ENCODE measurements around the gene TTC8.
"Not testable (repeated sequence)": the region's sequence is repeated elsewhere in the genome, so short reads cannot be mapped to it uniquely, and the experiment has no call there.

The TTC8 gene

DNA sequence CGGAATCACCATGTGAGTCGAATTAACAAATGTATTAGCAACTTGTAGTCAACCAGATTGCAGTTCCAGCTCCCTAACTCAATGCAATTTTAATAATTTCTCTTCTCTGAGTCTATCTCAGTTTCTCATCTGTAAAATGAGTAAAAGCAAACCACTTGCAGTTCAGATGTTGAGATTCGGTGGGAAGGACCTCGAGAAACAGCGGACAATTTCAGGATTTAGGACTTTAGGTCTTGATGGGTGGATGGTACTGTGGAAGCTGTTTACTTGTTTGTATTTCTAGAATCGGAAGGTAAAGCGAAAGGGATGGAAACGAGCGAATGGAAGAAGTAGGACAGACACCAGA is 510 bp upstream of the TTC8 start:
- DNase-seq (ENCODE audit: low read depth in 3 of 3) = no peak

DNA sequence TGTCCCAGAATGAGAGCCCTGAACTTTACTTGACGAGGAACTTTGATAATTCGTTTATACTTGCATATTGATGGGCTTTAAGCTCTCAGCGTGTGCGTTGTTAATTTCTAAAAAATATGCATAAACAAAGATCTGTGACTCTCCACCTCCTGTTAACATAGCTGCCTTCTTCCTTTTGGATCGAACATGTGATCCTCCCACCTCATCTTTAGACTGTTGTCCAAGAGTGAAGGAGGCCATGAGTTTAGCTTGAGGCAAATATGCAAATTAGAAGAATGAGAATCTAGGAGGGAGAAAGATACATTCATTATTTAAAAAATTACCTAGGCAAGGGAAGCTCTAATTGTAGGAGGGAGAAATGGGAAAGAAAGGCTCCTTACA is 617 bp downstream of the TTC8 start:
- DNase-seq (ENCODE audit: low read depth in 3 of 3) = no peak

DNA sequence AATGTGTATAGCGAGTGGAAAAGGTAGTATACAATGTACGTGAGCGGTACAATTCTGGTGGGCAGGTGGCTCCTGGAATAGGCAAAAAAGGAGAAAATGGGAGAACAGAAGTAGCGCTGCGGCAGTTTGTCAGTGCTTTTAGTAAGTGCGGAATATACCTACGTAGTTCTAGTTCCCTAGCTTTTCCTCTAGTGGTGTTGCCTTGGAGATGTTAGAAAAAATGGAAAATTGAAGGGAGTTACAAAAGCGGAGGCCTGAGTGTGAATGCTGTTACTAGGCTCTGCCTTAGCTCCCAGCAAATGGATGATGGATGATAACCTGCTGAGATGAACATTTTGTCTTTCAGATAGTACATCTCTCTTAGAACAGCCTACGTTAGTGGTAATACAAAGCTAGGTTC is 1.1 kb downstream of the TTC8 start:
- DNase-seq (ENCODE audit: low read depth in 3 of 3) = no peak

DNA sequence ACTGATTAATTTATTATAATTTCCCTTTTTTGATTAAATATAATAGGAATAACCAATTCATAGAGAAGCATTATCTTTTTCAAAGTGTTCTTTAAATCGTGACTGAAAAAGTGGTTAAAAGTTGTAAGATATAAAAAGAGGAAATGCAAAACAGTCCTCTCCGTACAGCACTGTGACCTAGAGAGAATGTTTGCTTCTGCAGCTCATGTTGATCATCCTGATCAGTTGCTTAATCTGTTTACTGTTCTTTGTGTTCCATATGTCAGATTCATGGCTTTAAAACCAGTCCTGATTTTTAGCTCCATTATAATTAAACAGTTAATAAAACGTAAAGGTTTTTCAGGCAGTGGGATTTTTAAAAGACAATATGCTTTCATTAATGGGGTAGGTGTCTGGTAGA is 4.7 kb downstream of the TTC8 start:
- DNase-seq (ENCODE audit: low read depth in 3 of 3) = no peak

DNA sequence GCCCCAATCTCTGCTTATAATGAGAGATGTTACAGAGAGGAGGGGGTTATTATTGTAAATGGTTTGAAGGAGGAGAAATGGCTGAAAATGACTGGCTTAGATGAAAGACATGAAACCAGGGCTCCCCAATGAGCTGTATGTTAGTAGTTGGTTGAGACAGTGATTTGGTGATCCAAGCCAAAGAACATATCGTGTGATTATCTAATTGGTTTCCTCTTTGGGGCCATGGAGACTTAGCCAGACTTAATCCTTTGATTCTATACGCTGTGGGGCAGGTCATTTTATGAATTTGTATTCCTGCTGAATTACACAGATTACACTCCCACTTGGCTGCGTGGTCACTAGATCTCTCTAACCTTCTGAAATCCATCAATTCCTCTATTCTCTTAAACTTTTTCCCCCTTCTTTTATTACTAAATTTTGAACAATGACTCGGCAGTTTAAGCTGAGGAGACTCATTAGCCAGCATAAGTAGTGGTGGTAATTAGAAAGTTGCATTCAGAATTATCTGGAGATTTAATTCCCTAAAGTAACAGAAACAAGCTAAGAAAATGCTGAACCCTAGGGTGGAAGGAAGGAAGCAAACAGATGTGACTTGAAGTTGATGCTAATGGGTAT is 5.3 kb downstream of the TTC8 start:
- DNase-seq (ENCODE audit: low read depth in 3 of 3) = no peak

DNA sequence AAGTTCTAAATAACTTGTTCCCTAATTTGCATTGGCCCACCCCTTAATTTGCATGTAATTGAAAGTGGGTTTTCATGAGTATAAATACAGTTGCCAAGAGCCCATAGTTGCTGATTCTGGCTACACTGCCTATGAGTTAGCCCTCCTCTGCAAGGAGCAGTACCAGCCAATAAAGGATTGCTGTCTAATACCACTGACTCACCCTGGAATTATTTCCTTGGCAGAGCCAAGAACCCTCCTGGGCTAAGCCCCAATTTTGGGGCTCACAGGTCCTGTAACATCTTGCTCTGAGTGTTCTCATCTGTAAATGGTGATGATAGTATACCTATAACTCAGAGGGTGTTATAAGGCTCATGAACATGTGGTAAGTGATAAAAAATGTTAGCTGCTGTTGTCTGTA is 6.8 kb downstream of the TTC8 start:
- no peak for DNase-seq (ENCODE audit: low read depth in 3 of 3)

DNA sequence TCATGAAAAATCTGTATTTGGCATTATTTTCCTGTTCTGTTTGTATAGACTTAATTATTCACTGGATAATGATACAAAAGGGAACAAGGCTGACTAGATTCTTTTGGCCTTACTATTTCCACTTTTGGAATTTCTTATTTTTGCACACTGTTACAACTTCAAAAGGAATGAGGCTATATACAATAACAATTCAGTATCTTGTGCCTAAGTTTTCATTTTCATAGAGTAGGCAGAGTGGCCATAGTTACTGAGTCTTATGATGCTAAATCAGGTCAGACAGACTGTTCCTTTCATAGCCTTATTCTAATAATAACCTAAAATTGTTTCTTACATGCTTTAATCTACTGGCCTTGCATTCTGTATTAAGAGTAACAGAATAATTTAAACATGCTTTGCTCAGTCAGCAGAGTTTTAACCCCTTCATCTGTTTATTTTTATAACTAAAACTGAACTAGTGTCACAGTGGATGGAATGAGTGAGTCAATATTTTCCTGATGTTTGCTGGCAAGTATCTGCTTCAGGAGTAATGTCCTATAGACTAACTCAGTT is 10.5 kb downstream of the TTC8 start:
- DNase-seq (ENCODE audit: low read depth in 3 of 3) = no peak

DNA sequence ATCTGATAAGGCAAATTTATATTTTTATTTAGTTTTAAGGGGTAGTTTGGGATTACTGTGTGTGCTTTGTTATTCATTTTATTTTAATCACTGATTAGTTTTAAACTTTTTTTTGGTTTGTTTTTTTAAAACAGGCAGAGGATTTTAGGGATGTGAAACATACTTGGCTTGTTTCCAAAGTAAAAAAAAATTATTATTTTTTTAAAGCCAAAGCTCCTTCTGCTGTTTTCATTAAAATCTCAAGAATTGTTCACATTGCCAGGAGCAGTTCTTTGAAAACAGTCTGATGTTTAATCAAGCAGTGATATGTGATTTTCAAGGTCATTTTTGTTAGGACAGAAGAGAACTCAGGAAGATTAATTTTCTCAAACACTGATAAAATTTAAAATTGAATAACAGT is 11.2 kb downstream of the TTC8 start:
- no peak for DNase-seq (ENCODE audit: low read depth in 3 of 3)

DNA sequence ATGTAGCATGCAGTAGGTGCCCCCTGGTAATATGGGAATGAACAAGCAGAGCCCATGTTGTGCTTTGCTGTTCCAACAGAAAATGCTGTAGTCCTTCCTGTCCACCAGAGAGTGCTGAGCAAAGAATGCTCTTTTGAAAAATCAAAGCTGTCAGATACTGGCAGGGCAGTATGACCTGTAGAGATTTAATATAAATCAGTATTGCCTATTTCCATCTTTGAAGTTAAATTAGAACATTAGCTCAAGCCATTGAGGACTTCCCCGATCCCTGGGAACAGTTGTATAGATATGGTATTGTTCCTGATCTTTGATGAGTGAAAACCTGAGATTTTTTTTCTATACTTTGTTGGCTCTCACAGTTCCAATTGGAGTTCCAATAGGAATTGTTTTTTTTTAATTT is 13.0 kb downstream of the TTC8 start:
- DNase-seq (ENCODE audit: low read depth in 3 of 3) = no peak

DNA sequence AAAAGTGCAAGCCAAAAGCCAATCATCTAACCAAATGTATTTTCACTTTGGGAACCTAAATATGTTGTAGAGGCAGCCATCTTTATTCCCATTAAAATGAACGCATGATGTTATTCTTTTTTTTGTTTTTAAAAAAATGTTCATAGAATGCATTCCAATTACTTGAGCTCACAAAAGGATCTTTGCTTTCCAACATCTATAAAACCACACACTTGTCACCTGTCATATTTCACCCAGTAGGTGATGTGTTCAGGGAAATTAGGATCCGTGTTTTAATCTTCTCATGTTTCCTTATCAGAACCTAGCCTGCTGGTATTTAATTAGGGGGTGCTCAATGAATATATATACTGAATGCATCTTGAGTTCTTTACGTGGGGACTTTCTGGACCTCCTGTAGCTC is 13.6 kb downstream of the TTC8 start:
- no peak for DNase-seq (ENCODE audit: low read depth in 3 of 3)

DNA sequence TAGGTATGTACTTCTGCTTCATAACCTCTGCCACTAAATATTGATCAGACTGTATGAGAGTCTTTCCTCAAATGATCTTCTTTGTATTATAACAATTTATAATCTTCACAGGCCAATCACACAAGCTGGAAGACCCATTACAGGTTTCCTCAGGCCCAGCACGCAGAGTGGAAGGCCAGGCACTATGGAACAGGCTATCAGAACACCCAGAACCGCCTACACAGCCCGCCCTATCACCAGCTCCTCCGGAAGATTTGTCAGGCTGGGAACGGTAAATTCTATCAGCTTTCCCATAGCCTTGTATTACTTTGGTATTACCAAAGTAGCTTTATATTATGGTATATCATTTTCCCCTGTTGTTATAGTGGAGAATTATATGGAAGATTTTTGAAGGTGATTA is 16.5 kb downstream of the TTC8 start:
- DNase-seq (ENCODE audit: low read depth in 3 of 3) = no peak

DNA sequence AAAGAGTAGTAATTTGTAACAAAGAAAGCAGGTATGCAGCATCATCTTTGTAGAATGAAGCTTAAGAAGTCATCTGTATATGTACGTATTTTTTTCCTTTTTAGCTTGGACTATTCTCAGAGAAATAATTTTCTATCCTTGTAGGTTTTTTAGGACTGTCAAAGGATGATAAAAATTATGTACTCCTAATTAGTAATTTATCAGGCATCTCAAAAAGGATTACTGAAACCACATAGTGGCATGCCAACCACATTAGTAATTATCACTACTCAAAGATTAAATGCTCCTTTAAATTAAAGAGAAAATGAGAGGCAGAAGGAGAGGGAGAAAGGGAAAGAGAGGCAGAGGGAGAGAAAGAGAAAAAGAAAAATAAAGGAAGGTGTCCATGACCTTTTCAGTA is 17.3 kb downstream of the TTC8 start:
- DNase-seq (ENCODE audit: low read depth in 3 of 3) = no peak

DNA sequence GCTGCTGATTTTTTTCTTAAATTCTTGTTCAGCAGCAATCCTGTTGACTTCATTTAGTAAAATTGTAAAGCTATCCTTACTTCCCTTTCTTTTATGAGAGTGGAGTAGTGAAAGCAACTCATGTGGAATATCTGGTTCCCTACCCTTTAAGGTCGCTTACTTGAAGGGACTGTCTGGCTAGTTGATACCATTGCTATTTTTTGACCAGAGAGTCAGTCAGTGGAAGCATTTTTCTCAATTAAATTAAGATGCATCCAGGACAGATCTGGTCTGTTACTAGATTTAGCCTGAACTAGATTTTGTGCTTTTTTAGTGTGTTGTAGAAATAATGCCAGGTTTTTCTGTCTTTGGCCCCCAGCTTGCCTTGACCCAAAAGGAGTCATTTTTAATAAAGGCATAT is 18.0 kb downstream of the TTC8 start:
- no peak for DNase-seq (ENCODE audit: low read depth in 3 of 3)

DNA sequence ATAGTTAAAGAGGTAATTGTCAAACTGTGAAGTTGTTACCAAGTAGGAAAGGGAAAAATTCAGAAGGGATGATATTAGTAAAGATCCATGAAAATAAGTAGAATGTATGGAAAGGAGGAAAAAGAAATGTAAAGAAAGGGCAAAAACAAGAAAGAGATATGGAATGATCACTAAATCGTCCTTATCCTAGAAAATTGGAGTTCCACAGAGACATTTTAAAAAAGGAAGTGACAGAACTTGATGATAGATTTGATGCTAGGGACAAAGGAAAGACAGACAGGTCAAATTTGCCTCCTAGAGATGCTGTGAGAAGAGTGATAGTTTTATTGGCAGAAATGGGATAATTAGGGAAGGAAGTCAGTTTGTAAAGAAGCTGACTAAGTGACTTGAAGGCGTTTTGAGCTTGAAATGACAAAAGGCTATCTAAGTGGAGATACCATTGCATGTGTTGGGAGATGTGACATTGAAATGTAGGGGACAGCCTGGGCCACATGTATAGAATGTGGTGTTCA is 20.6 kb downstream of the TTC8 start:
- no peak for DNase-seq (ENCODE audit: low read depth in 3 of 3)

DNA sequence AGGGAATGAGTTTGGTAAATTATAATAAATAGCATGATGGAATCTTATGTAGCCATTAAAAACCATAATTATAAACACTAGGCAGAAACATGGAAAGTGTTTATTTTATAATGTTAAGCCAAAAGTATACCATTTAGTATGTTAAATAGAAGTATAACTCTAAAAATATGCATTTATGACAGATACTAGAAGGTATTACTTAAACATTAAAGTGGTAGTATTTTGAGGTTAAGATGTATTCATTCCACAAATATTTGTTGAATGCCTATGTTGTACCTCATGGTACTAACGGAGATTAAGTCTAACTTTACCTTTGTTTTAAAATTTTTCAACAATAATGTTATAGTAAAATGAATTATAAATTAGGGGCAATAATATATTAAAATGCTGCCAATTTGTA is 24.1 kb downstream of the TTC8 start:
- no peak for DNase-seq (ENCODE audit: low read depth in 3 of 3)

DNA sequence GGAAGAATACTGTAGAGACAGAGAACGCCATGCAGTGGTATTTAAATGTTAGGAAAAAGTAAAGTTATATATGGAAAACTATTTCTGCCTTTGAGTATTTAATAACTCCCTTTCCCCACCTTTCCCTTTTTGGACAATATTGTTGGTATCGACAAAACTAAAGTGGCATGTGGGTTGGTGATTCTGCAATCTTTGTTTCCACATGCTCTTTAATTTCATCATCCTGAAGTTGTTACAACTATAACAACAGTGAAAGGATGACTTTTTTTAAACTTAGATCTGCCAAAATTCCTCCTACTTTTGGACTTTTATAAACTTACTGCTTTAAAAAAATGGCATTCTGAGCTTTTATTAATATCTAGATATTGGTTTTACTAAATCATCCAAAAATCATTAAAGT is 25.3 kb downstream of the TTC8 start:
- DNase-seq (ENCODE audit: low read depth in 3 of 3) = no peak

DNA sequence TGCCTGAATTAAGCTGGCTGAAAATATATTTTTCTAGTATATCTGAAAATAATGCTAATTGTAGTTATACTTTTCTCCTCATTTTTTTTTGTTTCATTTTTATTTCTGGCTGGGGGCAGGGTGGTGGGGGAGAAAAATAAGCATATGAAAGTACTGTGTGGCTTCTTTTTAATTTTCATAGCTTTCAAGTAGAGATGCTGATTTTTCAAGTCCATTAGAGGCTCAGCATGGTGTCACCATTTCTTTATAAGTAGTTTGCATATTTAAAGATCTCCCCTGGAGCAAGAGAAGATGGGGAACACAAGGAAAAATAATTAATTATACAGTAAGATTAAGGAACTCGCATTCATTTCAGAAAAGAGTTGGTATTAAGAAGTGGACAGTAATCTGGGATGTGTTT is 27.1 kb downstream of the TTC8 start:
- no peak for DNase-seq (ENCODE audit: low read depth in 3 of 3)

DNA sequence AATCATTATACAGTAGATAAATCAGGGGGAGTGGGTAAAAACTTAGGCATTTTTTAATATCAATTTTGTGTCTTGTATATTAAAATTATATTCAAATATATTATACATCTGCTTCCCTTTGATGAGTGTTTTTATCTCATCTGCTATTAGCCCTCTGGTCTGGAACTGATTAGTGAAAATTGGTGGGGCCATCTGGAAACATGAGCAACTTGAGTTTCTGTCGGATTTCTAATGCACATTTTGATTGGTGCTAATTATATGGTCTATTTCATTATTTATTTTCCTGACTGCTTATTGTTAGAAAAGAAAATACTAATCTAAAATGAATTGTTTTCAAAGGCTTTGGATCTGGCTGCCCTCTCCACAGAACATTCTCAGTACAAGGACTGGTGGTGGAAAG is 28.2 kb downstream of the TTC8 start:
- DNase-seq (ENCODE audit: low read depth in 3 of 3) = no peak

DNA sequence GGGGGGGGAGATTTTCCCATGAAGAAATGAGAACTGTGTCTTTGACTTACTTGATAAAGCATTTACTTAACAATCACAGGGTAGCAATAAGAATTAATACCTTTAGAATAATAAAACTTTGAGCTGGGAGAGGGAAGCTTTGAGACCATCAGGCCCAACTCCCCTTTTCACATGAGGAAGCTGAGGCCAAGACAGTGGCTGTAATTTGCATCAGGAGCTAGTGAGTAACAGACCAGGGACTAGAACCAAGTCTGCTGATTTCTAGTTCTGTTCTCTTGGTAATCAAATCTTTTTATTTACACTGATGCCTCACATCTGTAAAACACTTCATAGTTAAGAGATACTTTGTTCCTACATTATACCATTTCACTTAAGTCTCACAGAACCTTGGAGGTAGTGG is 28.7 kb downstream of the TTC8 start:
- no peak for DNase-seq (ENCODE audit: low read depth in 3 of 3)

DNA sequence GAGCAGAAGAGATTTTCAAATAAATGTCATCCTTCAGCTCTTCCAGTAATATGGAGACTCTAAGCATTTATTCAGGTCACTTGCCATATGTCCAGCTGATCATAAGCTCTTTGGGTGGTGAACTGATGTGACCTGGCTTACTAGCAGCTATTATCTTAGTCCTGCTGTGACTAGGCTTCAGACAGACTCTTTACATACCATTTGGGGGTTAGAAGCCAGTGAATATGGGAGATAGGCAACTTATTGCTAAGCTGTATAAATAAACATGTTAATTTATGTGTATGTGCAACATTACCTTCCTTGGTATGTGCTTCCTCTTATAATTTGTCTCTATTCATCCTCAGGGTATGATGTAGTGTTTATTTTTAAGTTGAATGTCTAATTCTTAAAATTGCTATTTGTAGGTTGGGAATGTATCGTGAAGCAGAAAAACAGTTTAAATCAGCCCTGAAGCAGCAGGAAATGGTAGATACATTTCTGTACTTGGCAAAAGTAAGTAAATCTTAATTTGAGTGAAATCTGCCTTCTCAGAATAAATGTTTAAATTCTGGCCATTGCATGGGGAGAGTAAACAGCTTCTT is 32.4 kb downstream of the TTC8 start:
- no peak for DNase-seq (ENCODE audit: low read depth in 3 of 3)

DNA sequence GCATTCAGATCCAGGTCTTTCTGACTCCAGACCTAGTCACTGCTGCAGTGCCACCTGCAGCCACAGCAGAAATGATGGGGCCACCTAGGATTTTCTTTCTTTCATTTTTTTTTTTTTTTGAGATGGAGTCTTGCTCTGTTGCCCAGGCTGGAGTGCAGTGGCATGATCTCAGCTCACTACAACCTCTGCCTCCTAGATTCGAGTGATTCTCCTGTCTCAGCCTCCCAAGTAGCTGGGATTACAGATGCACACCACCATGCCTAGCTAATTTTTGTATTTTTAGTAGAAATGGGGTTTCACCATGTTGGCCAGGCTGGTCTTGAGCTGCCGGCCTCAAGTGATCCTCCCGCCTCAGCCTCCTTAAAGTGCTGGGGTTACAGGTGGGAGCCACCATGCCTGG is 33.4 kb downstream of the TTC8 start:
- DNase-seq (ENCODE audit: low read depth in 3 of 3) = not testable (repeated sequence)

DNA sequence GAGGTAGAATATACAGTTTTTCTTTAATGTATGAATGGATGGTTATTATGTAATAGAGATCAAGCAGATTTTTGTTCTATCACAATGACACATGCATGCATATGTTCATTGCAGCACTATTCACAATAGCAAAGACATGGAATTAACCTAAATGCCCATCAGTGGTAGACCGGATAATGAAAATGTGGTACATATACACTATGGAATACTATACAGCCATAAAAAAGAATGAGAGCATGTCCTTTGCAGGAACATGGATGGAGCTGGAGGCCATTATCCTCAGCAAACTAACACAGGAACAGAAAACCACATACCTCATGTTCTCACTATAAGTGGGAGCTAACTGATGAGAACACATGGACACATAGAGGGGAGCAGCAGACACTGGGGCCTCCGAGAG is 34.7 kb downstream of the TTC8 start:
- DNase-seq (ENCODE audit: low read depth in 3 of 3) = not testable (repeated sequence)

DNA sequence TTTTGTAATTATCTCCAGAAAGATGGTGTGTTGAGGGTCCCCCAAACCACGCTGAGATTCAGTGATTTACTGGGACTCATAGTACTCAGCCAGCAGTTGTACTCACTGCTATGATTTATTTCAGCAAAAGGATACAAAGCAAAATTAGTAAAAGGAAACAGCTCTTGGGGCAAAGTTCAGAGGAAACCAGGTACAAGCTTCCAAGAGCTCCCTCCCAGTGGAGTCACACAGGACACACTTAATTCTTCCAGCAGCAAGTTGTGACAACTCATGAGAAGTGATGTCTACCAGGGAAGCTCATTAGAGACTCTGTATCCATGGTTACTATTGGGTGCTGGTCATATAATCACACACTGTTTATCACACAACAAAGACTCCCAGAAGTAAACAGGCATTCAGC is 38.7 kb downstream of the TTC8 start:
- DNase-seq (ENCODE audit: low read depth in 3 of 3) = no peak

DNA sequence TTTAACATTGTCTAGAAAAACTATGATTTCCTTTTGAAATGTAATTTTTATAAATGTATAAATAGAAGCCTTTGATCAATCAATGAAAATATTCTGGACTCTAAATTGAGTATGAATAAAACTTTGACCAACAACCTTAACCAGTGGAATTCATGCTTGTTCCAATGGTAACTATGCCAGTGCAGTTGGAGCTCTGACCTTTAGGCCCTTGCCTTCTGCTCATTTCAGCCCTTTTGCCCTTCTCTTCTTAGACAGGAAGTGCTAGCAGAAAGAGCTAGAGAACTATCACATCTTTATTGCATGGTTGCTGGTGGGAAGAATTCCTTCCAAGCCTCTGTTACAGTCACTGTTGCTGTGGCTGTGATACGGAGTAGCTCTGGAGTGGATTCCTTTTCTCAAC is 39.7 kb downstream of the TTC8 start:
- DNase-seq (ENCODE audit: low read depth in 3 of 3) = no peak
